Measurements from ENCODE around the gene RIN1.

The RIN1 gene

DNA sequence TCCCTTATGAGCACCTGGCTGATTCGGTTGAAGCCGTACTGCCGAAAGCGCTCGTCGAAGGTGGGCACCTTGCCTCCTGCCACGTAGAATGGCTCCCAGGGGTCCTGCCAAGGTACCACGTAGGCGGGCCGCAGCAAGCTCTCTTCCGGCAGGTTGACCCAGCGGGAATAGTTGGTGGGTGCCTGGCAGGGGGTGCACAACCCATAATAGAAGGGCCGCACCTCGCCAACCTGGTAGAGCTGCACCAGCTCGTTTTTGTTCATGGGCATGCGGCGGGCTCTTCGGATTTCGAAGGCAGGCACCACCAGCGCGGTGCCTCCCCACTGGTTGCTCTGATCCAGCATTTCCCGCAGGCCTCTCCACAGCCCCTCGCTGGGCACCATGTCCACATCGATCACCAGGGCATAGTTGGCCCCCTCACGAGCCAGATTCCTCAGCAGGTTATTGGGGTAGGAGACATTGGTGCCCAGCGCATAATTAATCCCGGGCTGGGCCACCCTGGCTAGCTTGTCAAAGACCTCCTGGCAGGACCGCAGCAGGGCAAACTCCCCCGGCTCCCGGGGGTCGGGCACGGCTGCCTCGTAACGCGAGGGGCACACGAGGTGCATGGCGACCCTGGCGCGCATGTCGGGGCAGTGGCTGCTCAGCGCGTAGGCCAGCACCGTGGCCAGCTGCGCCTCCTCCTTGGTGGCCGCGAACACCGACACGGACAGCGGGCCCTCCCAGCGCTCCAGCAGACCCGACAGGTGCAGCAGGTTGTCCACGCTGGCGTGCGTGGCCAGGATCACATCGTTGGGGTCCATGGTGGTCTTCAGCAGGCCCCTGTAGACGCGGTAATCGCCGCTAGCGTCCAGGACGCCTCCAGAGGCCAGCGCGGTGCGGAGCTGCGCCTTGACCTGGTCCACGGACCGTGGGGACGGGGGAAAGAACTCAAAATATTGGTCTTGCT is 10.5 kb upstream of the RIN1 start:
- Histone ChIP-seq H3K79me1 (replicated peaks; ENCODE audit: low read length, poor library complexity, severe bottlenecking) (peaks cover 17% of the 10 kb centered on the region), H2BK120ac (ENCODE audit: low read depth, low read length) (no peak overlapping the region), H3K9me3 (ENCODE audit: control insufficient read depth, low read length) (no peaks in the 10 kb centered on the region), H3K14ac (ENCODE audit: low read length in 2 of 2) (peak overlapping the region in 1 of 2 experiments; percentile 92), H2BK12ac (ENCODE audit: low read length in 2 of 2) (peak overlapping the region in 1 of 2 experiments; percentile 72), H2AK5ac (ENCODE audit: low read length, severe bottlenecking) (no peak overlapping the region), H2BK5ac (ENCODE audit: low read depth, low read length, poor library complexity, severe bottlenecking) (no peak overlapping the region), H3K27me3 (ENCODE audit: control insufficient read depth in 1 of 2, insufficient read depth in 1 of 2, low read length in 2 of 2) (no peaks in the 10 kb centered on the region), H2AFZ (ENCODE audit: low read depth, low read length) (peak overlapping the region; percentile 74), H4K8ac (ENCODE audit: low read length) (peak overlapping the region; percentile 74), H3K27ac (ENCODE audit: low read length, poor library complexity, severe bottlenecking) (peak overlapping the region; percentile 21), H2BK15ac (ENCODE audit: low read depth, poor library complexity, severe bottlenecking) (peak overlapping the region; percentile 73), H3K36me3 (ENCODE audit: control insufficient read depth in 1 of 2, insufficient read depth in 2 of 2, low read depth in 1 of 2, low read length in 2 of 2) (peaks cover 6 to 14% of the 10 kb centered on the region in 2 experiments), H4K91ac (ENCODE audit: low read length) (peak overlapping the region; percentile 59), H3K9ac (ENCODE audit: low read length) (peak overlapping the region; percentile 98), H3K4me1 (ENCODE audit: control insufficient read depth, insufficient read depth, low read depth, low read length) (peaks cover 31% of the 10 kb centered on the region), H3K4me3 (ENCODE audit: insufficient read depth in 1 of 2, low read depth in 1 of 2, low read length in 2 of 2) (peak overlapping the region; percentile 80 to 95), H3K4ac (ENCODE audit: low read depth in 1 of 2, low read length in 2 of 2) (peak overlapping the region; percentile 6 to 92), H3K23ac (ENCODE audit: low read length in 2 of 2) (peak overlapping the region in 1 of 2 experiments; percentile 16), H3K18ac (ENCODE audit: low read depth in 1 of 2, low read length in 2 of 2) (peak overlapping the region; percentile 72 to 91), H3K4me2 (ENCODE audit: low read length, poor library complexity, severe bottlenecking) (peak overlapping the region; percentile 84)
- DNase-seq, result no peak
- 39% methylated on average over 68 of the region's 68 CpGs for WGBS

DNA sequence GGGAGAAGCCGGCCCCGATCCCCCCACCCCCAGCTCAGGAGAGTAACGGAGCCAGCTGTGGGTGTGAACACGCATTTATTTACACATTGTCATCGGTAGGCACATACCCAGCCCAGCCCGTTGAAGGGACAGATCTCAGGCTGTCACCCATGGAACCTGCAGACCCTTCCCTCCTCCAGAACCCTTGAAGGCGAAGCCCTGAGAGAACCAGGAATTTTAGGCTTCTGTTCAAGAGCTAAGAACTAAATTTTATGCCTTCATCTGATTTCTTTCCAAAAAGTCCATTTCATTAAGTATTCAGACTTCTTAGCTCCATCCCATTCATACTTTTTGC is 9.0 kb upstream of the RIN1 start:
- Histone ChIP-seq H3K27me3 (ENCODE audit: control insufficient read depth in 1 of 2, insufficient read depth in 1 of 2, low read length in 2 of 2) (no peaks in the 10 kb centered on the region), H3K4ac (ENCODE audit: low read depth in 1 of 2, low read length in 2 of 2) (peak overlapping the region; percentile 42 to 54)
- DNase-seq, result no peak

DNA sequence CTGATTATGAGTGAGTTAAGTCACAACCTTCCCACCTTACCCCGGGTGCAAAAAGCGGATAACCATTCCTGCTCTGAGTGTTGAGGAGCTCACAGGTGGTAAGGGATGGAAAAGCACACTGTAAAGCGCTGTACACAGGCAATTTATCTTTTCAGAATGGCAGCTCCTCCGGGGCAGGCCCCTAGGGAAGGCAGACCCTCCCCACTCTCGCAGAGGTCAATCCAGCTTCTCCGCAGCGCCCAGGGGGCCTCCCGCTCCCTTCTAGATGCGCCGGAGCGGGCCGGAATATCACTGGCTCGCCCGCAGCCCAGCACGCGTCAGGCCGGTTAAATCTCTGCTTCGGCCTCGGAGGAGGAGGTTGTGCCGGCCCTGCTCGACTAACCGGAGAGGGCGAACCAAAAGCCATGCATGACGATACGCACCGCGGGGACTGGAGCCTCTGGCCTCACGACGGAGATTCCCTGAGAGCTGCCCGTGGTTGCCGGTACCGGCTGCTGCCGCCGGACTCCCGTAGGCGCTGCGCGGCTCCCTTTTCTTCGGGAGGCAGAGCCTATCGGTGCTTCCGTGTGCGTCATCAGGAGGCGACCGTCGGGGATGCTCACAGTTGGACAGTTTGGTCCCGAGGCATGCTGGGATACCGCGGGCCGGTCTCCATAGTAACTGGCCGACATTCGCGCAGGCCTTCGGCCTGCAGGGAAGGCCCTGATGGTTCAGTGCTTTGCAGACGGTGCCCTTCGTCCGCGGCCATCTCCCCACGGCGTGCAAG is 8.5 kb upstream of the RIN1 start, which contains the start of gene BRMS1:
Gene BRMS1 (minus strand): TSS at position 555 of the 766 bp plus-strand sequence. CDS start 2,870 bp downstream, outside the sequence.
- WGBS, result under 1% methylated on average over 59 of the region's 59 CpGs
- no peak within 1 kb of the TSS for H2BK120ac ChIP-seq (ENCODE audit: low read depth, low read length)

More for the DNA sequence above, 9.0 kb upstream of the RIN1 start:
- peak overlapping the region; percentile 63 for H4K91ac ChIP-seq (ENCODE audit: low read length)
- H3K9ac ChIP-seq (ENCODE audit: low read length), result peak overlapping the region; percentile 98
- H3K4me1 ChIP-seq (ENCODE audit: control insufficient read depth, insufficient read depth, low read depth, low read length), result peaks cover 37% of the 10 kb centered on the region
- no peak overlapping the region for H2BK120ac ChIP-seq (ENCODE audit: low read depth, low read length)
- peak overlapping the region in 1 of 2 experiments; percentile 29 for H3K14ac ChIP-seq (ENCODE audit: low read length in 2 of 2)
- no peak overlapping the region for H2BK12ac ChIP-seq (ENCODE audit: low read length in 2 of 2)
- peak overlapping the region; percentile 90 for H3K4me2 ChIP-seq (ENCODE audit: low read length, poor library complexity, severe bottlenecking)
- no peak overlapping the region for H2AK5ac ChIP-seq (ENCODE audit: low read length, severe bottlenecking)
- H3K18ac ChIP-seq (ENCODE audit: low read depth in 1 of 2, low read length in 2 of 2), result peak overlapping the region; percentile 58 to 61
- H3K79me1 ChIP-seq (replicated peaks; ENCODE audit: low read length, poor library complexity, severe bottlenecking), result peaks cover 30% of the 10 kb centered on the region
- peak overlapping the region; percentile 67 for H2AFZ ChIP-seq (ENCODE audit: low read depth, low read length)
- H3K27ac ChIP-seq (ENCODE audit: low read length, poor library complexity, severe bottlenecking), result peak overlapping the region; percentile 57
- WGBS, result 32% methylated on average over 7 of the region's 7 CpGs
- no peak overlapping the region for H3K23ac ChIP-seq (ENCODE audit: low read length in 2 of 2)
- no peak overlapping the region for H2BK5ac ChIP-seq (ENCODE audit: low read depth, low read length, poor library complexity, severe bottlenecking)
- H3K36me3 ChIP-seq (ENCODE audit: control insufficient read depth in 1 of 2, insufficient read depth in 2 of 2, low read depth in 1 of 2, low read length in 2 of 2), result peaks cover 21 to 29% of the 10 kb centered on the region in 2 experiments
- peak overlapping the region; percentile 99 for H4K8ac ChIP-seq (ENCODE audit: low read length)
- H3K4me3 ChIP-seq (ENCODE audit: insufficient read depth in 1 of 2, low read depth in 1 of 2, low read length in 2 of 2), result peak overlapping the region; percentile 47 to 95
- H3K9me3 ChIP-seq (ENCODE audit: control insufficient read depth, low read length), result no peaks in the 10 kb centered on the region
- no peak overlapping the region for H2BK15ac ChIP-seq (ENCODE audit: low read depth, poor library complexity, severe bottlenecking)

More for the DNA sequence above, 8.5 kb upstream of the RIN1 start, which contains the start of gene BRMS1:
- Histone ChIP-seq H2AFZ (ENCODE audit: low read depth, low read length) (peak within 1 kb of the TSS; percentile 67), H4K91ac (ENCODE audit: low read length) (peak within 1 kb of the TSS; percentile 63), H3K4me2 (ENCODE audit: low read length, poor library complexity, severe bottlenecking) (peak within 1 kb of the TSS; percentile 90), H3K4me1 (ENCODE audit: control insufficient read depth, insufficient read depth, low read depth, low read length) (peaks cover 37% of the 10 kb centered on the region), H3K9me3 (ENCODE audit: control insufficient read depth, low read length) (no peaks in the 10 kb centered on the region), H3K18ac (ENCODE audit: low read depth in 1 of 2, low read length in 2 of 2) (peak within 1 kb of the TSS; percentile 75 to 87), H3K79me1 (replicated peaks; ENCODE audit: low read length, poor library complexity, severe bottlenecking) (peaks cover 35% of the 10 kb centered on the region), H3K36me3 (ENCODE audit: control insufficient read depth in 1 of 2, insufficient read depth in 2 of 2, low read depth in 1 of 2, low read length in 2 of 2) (peaks cover 26 to 34% of the 10 kb centered on the region in 2 experiments), H3K27ac (ENCODE audit: low read length, poor library complexity, severe bottlenecking) (peak within 1 kb of the TSS; percentile 69), H3K14ac (ENCODE audit: low read length in 2 of 2) (peak within 1 kb of the TSS in 1 of 2 experiments; percentile 68), H3K23ac (ENCODE audit: low read length in 2 of 2) (no peak within 1 kb of the TSS), H4K8ac (ENCODE audit: low read length) (peak within 1 kb of the TSS; percentile 99), H3K9ac (ENCODE audit: low read length) (peak within 1 kb of the TSS; percentile 98), H2BK12ac (ENCODE audit: low read length in 2 of 2) (no peak within 1 kb of the TSS), H2BK15ac (ENCODE audit: low read depth, poor library complexity, severe bottlenecking) (no peak within 1 kb of the TSS), H3K27me3 (ENCODE audit: control insufficient read depth in 1 of 2, insufficient read depth in 1 of 2, low read length in 2 of 2) (no peaks in the 10 kb centered on the region), H3K4ac (ENCODE audit: low read depth in 1 of 2, low read length in 2 of 2) (peak within 1 kb of the TSS; percentile 68 to 71), H2AK5ac (ENCODE audit: low read length, severe bottlenecking) (peak within 1 kb of the TSS; percentile 87), H2BK5ac (ENCODE audit: low read depth, low read length, poor library complexity, severe bottlenecking) (no peak within 1 kb of the TSS), H3K4me3 (ENCODE audit: insufficient read depth in 1 of 2, low read depth in 1 of 2, low read length in 2 of 2) (peak within 1 kb of the TSS; percentile 94 to 95)
- peak; percentile 98 for DNase-seq

Measured in mesenchymal stem cell (in vitro differentiated cells and primary cell).